HG02571 (cell line): Measurements from ENCODE around the gene CMTM4.
"Not testable (repeated sequence)": the region's sequence is repeated elsewhere in the genome, so short reads cannot be mapped to it uniquely, and the experiment has no call there.

Source experiments
- ATAC-seq: cut with Tn5 transposase; IDR thresholded peaks from one replicate; pipeline ENCODE4 v1.9.1; 2021; ENCODE audit warnings: mild to moderate bottlenecking, moderate library complexity; ENCODE audit not compliant: unreplicated experiment

The CMTM4 gene

DNA sequence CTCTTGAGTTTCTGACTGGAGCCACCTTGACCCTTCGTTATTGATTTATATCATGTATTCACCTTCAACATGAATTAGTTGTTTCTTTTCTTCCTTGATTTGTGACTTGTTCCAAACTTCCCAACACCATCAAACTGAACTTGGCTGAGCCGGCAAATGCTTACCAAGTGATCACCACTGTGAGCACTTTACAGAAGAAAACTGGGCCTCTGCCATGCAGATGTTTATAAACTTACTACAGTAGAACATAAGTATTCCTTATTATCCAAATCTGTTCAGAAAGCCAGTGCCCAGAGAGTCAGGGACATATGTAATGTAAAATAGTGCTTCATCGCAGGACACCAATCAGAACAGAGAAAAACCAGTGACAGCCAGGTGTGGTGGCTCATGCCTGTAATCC lies 19.9 kb downstream of the CMTM4 start:
- ATAC-seq, result no peak

DNA sequence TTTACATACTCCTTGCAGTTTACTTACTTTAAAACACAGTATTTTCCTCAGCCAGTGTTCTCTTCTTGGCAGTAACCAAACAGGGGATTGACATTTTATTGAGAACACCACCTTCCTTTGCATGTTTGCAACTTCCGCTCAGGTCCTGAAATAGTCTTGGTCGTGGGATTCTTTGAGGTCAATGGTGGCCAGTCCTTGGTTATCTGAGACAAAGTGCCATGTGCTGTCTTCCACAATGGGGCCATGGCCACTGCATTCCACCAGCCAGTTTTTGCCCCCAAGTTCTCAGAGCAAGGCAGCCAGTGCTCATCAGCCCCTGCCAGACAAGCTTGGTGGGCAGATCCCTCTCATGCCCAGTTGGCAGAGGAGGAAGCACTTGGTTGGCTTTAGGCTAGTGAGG lies 22.9 kb downstream of the CMTM4 start:
- ATAC-seq, result no peak

GRCh38 chr16:66670691-66671388 lies 25.7 kb downstream of the CMTM4 start:
- ATAC-seq, result no peak

DNA sequence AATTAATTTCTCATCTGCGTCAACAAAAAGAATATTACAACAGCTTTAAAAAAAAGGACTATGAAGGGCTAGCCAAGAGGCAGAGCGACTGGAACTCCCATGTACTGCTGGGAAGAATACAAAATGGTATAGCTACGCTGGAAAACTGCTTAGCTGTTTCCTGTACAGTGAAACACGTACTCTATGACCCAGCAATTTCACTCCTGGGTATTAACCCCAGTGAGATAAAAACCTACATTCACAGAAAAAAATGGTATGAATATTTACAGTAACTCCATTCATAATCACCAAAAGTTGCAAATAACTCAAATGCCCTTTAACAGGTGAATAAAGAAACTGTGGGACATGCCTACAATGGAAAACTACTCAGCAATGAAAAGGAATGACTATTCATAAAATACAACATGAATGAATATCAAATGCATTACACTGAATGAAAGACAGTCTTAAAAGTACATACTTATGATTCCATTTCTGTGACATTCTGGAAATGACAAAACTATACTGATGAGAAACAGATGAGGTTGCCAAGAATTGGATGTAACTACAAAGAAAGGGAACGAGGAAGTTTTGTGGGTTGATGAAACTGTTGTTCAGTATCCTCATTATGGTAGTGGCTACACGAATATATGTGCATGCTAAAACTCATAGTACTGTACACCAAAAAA lies 27.6 kb downstream of the CMTM4 start:
- ATAC-seq, result no peak

GRCh38 chr16:66667944-66668343 lies 28.6 kb downstream of the CMTM4 start:
- ATAC-seq, result no peak

DNA sequence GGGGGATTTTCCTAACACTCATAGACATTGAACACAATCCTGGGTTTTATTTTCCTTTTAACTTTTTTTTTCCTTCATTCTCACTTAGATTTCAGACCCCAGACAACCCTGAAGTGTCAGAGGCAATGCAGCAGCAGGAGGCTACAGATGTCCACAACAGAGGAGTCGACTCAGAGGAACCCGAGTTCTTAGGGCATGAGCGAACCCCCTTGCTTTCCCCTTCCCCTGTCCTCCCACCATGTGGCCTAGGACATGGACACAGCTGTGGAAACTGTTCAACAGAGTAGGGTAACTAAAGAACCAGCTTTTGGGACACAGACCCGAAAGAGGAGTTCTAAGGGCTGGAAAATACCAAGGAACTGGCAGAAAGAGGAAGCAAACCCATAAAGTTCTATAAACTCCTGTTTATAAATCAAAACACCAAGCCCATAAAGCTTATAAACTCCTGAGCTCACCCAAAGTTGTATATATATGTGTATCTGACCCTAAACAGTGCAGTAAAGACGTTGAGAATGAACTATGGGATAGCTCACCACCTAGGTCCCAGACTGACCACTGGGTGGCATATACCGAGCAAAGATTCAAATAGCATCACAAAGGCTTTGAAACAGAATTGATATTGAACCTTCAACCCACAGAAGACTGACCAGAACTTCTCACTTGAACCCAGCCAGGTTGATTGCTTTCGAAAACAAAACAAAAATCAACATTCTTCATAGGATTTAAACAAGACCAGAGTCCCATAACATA lies 33.9 kb downstream of the CMTM4 start:
- no peak for ATAC-seq

- not testable (repeated sequence) for ATAC-seq
Measured at GRCh38 chr16:66661671-66662346, 34.7 kb downstream of the CMTM4 start.

GRCh38 chr16:66661210-66661560 lies 35.4 kb downstream of the CMTM4 start:
- ATAC-seq, result no peak

DNA sequence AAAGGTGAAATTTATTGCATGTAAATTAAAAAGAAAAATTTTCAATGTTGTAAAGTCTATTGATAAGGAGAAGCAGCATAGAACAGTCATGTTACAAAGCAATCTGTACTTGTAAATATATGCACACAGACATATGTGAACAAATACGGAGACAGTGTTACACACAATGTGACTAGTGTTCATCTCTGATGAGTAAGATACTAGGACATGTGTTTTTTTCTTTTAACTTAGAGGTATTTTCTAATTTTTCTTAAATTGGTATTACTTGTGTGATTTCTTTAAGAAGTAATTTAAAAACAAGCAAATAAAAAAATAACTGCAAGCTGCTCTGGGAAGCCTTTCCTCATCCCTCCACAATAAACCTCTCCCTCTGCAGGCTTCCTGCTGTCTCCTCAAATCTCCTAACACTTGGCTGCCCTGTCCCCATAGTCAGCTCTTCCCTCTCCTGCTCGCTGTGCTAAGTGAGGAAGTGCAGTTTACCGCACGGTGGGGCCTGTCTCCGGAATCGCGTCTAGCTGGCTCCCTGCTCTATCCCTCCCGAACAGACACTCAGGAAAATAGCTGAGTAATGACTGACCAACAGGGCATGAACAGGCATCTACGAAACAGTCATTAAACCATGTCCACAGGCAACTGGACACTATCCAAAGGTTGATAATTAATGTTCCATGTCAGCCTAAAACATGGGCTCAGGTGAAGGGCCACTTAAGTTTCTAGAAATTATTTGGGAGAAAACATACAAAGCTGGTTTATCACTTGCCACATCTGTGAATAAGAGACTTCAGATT lies 35.9 kb downstream of the CMTM4 start:
- ATAC-seq, result no peak

- ATAC-seq, result no peak
Measured at GRCh38 chr16:66658860-66659190, 37.7 kb downstream of the CMTM4 start.

DNA sequence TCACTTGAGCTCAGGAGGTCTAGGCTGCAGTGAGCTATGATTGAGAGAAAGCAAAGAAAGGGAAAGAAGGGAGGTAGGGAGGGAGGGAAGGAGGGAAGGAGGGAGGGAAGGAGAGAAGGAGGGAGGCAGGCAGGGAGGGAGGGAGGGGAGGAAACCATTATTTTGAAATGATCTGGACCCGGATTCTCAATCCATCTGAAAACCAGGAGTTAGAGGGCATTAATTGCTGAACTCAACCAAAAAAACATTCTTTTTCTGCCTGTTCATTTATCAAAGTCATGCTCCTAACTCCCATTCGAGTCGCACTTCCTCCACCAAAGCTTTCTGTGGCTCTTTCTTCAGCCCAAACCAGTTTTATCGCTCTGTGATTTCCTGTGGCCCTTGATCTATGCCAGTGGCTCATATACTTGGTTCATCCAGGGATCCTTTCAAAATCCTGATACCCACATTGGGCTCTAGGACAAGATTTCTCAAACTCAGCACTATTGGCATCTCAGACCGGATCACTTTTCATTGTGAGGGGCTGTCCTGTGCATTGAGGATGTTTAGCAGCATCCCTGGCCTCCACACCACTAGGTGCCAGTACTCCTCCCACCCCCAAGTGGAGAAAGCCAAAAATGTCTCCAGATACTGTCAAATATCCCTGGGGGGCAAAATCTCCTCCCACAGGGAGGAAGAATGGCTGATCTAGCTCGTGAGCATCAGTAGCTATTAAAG lies 38.2 kb downstream of the CMTM4 start:
- ATAC-seq, result no peak

GRCh38 chr16:66656547-66656946 lies 40.0 kb downstream of the CMTM4 start:
- no peak for ATAC-seq

GRCh38 chr16:66653581-66654350 lies 42.8 kb downstream of the CMTM4 start:
- no peak for ATAC-seq

GRCh38 chr16:66652661-66653360 lies 43.7 kb downstream of the CMTM4 start:
- ATAC-seq, result no peak

DNA sequence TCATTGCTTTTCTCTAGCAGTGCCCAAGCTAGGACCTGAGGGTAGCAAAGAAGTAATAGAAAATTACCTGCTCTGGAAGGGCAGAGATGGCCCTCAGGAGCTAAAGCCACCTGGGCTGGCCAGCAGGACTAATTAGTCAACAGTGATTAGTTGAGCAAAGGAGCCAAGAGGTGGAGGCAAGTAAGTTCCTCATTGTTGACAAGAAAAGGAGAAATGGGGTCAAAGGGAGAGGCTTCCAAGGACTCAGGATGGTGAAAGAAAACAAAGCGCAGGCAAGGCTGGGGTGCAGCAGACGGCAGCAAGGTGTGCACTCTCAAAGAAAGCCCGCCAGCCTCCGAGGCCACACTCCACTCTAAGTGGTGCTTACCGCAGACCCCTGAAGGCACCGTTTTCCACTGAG lies 44.6 kb downstream of the CMTM4 start:
- ATAC-seq, result no peak

DNA sequence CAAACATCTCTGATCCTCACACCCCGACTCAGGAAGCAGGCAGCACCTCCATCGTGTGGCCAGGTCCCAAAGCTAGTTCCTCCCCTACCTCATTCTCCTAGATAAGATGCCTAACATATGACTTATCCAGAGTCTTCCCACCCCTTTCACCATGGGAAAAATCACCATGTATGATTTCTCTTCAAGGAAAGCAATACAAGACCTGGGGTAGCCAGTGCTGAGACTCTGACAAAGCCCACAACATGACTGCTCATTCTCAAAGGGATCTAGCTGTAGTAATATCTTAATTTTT lies 45.1 kb downstream of the CMTM4 start:
- ATAC-seq, result no peak

GRCh38 chr16:66650707-66651473 lies 45.7 kb downstream of the CMTM4 start:
- no peak for ATAC-seq

DNA sequence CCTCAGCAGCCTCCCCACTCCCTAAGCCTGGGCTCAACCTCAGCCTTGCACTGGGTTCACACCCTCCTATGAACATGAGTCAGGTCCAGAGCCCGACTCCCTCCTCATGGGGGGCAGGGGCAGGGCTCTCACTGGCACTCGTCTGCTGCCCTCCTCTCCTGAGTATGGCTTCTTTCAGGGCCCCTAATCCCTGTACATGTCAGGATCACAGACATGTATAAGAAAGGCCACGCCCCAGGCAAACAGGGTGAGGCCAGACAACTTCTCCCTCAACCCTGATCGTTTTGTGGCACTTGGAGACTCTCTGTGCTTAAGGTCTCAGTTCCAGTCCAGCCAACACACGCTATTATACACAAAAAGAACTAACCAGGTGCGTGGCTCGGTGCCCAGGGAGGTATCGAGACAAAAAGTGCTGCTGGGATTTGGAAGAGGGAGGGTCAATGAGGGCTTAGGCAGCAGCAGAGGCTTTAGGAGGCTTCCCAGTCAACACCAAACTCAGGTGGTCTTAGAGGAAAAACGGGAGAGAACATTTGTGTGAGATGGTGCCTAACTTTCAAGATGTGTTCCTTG lies 46.8 kb downstream of the CMTM4 start:
- ATAC-seq, result no peak
